GM12878 (cell line): Measurements from ENCODE around the gene PRKCE. TPM values are rescaled to one million over a fixed set of nuclear protein-coding genes. Genes with fewer than 3 reads are reported as not detected.
A peak's percentile ranks its signal among the peaks of the same experiment; 100 is the strongest.

Experiments used
- ATAC-seq: fragments of 200-7000 bp; cut with Tn5 transposase; 3 replicates; pipeline ENCODE4 v1.9.1; 2020; ENCODE audit warnings: mild to moderate bottlenecking, moderate library complexity
- BruUV-seq: library from RNA; stranded (reverse); fragments of 400-500 nt; replicated peaks from 2 replicates; lab custom pipeline; 2021; lab: Mats Ljungman, UMichigan
- CTCF ChIA-PET: fragments of 300-600 bp; sonication (Branson Sonifier 250); formaldehyde crosslinking; extraction: SDS; loops from one replicate; lab custom pipeline; 2021; ENCODE audit warnings: inconsistent platforms; lab: Yijun Ruan, JAX
- POLR2A ChIA-PET: fragments of 350-600 bp; formaldehyde crosslinking; extraction: SDS; loops from one replicate; lab custom pipeline; 2021; ENCODE audit warnings: inconsistent platforms; lab: Charles Lee
- RAD21 ChIA-PET: fragments of 300-600 bp; sonication (Branson Sonifier 250); formaldehyde crosslinking; loops from one replicate; lab custom pipeline; 2023; ENCODE audit warnings: antibody characterized with exemption; ENCODE audit not compliant: unreplicated experiment; lab: Charles Lee
- SMC1A ChIA-PET: fragments of 300-600 bp; sonication (Branson Sonifier 250); formaldehyde crosslinking; loops from one replicate; lab custom pipeline; 2023; ENCODE audit not compliant: unreplicated experiment, uncharacterized antibody; lab: Charles Lee
- DNase-seq: peaks from one replicate; pipeline ENCODE4 v3.0.0-alpha.2; 2011; ENCODE audit warnings: low read depth, low spot score
- FAIRE-seq: peaks from 3 replicates; lab custom pipeline; 2011; peaks lifted over from hg19 to GRCh38; lab: Jason Lieb, UNC
- H2AFZ ChIP-seq: 2 replicates; pipeline ENCODE4 v1.6.0; 2011; ENCODE audit warnings: low read depth, low read length, control low read depth; ENCODE audit not compliant: control insufficient read depth
- H3K27ac ChIP-seq: 2 replicates; pipeline ENCODE4 v1.5.1; 2011; ENCODE audit warnings: control low read depth; ENCODE audit not compliant: control insufficient read depth, insufficient read depth
- H3K27me3 ChIP-seq, 2 experiments: replicated peaks in 1 of 2; 2 replicates each; pipeline versions ENCODE4 v1.6.0 to v1.6.1; 2011; ENCODE audit warnings: low read length in 1 of 2; ENCODE audit not compliant: control insufficient read depth in 2 of 2, insufficient read depth in 2 of 2
- H3K36me3 ChIP-seq, 2 experiments: 2 replicates each; pipeline ENCODE4 v1.5.1; 2011; ENCODE audit warnings: low read length in 1 of 2; ENCODE audit not compliant: control insufficient read depth in 2 of 2, insufficient read depth in 2 of 2
- H3K4me1 ChIP-seq: 2 replicates; pipeline ENCODE4 v1.6.1; 2011; ENCODE audit warnings: mild to moderate bottlenecking, low read length, moderate library complexity, mixed read lengths; ENCODE audit not compliant: control insufficient read depth, insufficient read depth
- H3K4me2 ChIP-seq: 2 replicates; pipeline ENCODE4 v1.6.0; 2011; ENCODE audit warnings: control low read depth; ENCODE audit not compliant: control insufficient read depth, insufficient read depth
- H3K4me3 ChIP-seq: fragments of 200-600 bp; sonication (generic); 2 replicates; pipeline ENCODE4 v1.5.1; 2016
- H3K79me2 ChIP-seq: 2 replicates; pipeline ENCODE4 v1.6.0; 2011; ENCODE audit warnings: low read length; ENCODE audit not compliant: control insufficient read depth, insufficient read depth
- H3K9ac ChIP-seq: 2 replicates; pipeline ENCODE4 v1.8.0; 2011; ENCODE audit warnings: low read length, control low read depth, mixed read lengths; ENCODE audit not compliant: control insufficient read depth, insufficient read depth
- H3K9me3 ChIP-seq: replicated peaks from 3 replicates; pipeline ENCODE4 v1.5.1; 2011; ENCODE audit warnings: mild to moderate bottlenecking, low read length; ENCODE audit not compliant: control insufficient read depth, insufficient read depth
- H4K20me1 ChIP-seq: 2 replicates; pipeline ENCODE4 v1.6.0; 2011; ENCODE audit not compliant: control insufficient read depth, insufficient read depth
- BHLHE40 ChIP-seq, 2 experiments: fragments of 450-650 bp in 1 of 2; IDR thresholded peaks; 2 replicates each; pipeline ENCODE4 v1.6.1; 2011 to 2017; ENCODE audit warnings: low read depth in 2 of 2, borderline replicate concordance in 1 of 2, improper control_type of control experiment in 1 of 2, low read length in 1 of 2, mild to moderate bottlenecking in 1 of 2
- CHD1 ChIP-seq: IDR thresholded peaks from 2 replicates; pipeline ENCODE4 v1.6.1; 2012; ENCODE audit warnings: low read depth, low read length, improper control_type of control experiment
- CHD2 ChIP-seq: IDR thresholded peaks from 2 replicates; pipeline ENCODE4 v1.6.1; 2011; ENCODE audit warnings: low read depth, low read length, improper control_type of control experiment, borderline replicate concordance
- GABPA ChIP-seq: IDR thresholded peaks from 2 replicates; pipeline ENCODE4 v1.6.1; 2014; ENCODE audit warnings: antibody characterized with exemption, low read depth, mild to moderate bottlenecking, inconsistent platforms
- IKZF1 ChIP-seq: fragments of 450-650 bp; conservative IDR thresholded peaks from 2 replicates; pipeline ENCODE4 v1.6.1; 2017; ENCODE audit warnings: antibody characterized with exemption, mild to moderate bottlenecking
- IKZF2 ChIP-seq, 2 experiments: fragments of 450-650 bp; IDR thresholded peaks; 2 replicates each; pipeline ENCODE4 v1.6.1; 2017; ENCODE audit warnings: mild to moderate bottlenecking in 2 of 2, moderate library complexity in 2 of 2
- NR2C1 ChIP-seq: fragments of 450-650 bp; IDR thresholded peaks from 2 replicates; pipeline ENCODE4 v1.6.1; 2017; ENCODE audit warnings: antibody characterized with exemption, mild to moderate bottlenecking, moderate library complexity
- RUNX3 ChIP-seq: IDR thresholded peaks from 2 replicates; pipeline ENCODE4 v1.6.1; 2012; ENCODE audit warnings: low read length, inconsistent platforms
- SMAD1 ChIP-seq: fragments of 450-650 bp; IDR thresholded peaks from 2 replicates; pipeline ENCODE4 v1.6.1; 2018; ENCODE audit warnings: mild to moderate bottlenecking, low read depth; ENCODE audit not compliant: partially characterized antibody
- SMC3 ChIP-seq: IDR thresholded peaks from 2 replicates; pipeline ENCODE4 v1.6.1; 2011; ENCODE audit warnings: low read length, improper control_type of control experiment, borderline replicate concordance
- SPI1 ChIP-seq: IDR thresholded peaks from 2 replicates; pipeline ENCODE4 v1.6.1; 2011; ENCODE audit warnings: low read depth, mild to moderate bottlenecking, low read length, moderate library complexity, borderline replicate concordance; ENCODE audit not compliant: insufficient read depth
- STAT1 ChIP-seq: fragments of 450-650 bp; conservative IDR thresholded peaks from 2 replicates; pipeline ENCODE4 v1.6.1; 2014; ENCODE audit warnings: antibody characterized with exemption, mild to moderate bottlenecking
- ZNF622 ChIP-seq: fragments of 450-650 bp; IDR thresholded peaks from 2 replicates; pipeline ENCODE4 v1.6.1; 2017; ENCODE audit warnings: mild to moderate bottlenecking, inconsistent platforms
- WGBS: methylation state at CpG from one replicate; pipeline ENCODE4 v1.1.6; 2016; ENCODE audit warnings: low lambda C conversion rate; ENCODE audit not compliant: insufficient replicate concordance, insufficient coverage; ENCODE audit errors: missing lambda C conversion rate; 5-methylcytosine and 5-hydroxymethylcytosine counted together
- in situ Hi-C: fragments of 300-500 bp; cut with MboI; formaldehyde crosslinking; loops from 9 replicates; pipeline ENCODE4 v1.14.3; 2018; ENCODE audit warnings: mixed read lengths
- intact Hi-C: fragments of 100-400 bp; cut with micrococcal nuclease; formaldehyde crosslinking; loops from one replicate; pipeline ENCODE4 v1.14.2; 2022; ENCODE audit not compliant: unreplicated experiment
- polyA plus RNA-seq, 11 experiments: library from polyadenylated mRNA; depleted of rRNA in 4 of 11; unstranded in 6 of 11; stranded (reverse) in 5 of 11; fragments of >200 nt; fragmentation: Nextera tagmentation in 4 of 11; fragmentation: Illumina TruSeq in 1 of 11; extraction: Ambion mirVana in 4 of 11; extraction: Trizol in 1 of 11; gene quantifications; 1 replicate in 1 of 11; 2 replicates in 10 of 11; pipeline versions ENCODE4 v1.2.1 to v1.2.3, GENCODE V29; 2011 to 2016; ENCODE audit warnings: inconsistent platforms in 2 of 11, missing spikeins in 2 of 11, low read depth in 1 of 11
- total RNA-seq, 4 experiments: library from RNA; depleted of rRNA in 3 of 4; stranded (reverse); fragments of >200 nt in 3 of 4; fragmentation: Illumina TruSeq in 1 of 4; extraction: Trizol in 1 of 4; gene quantifications; 2 replicates each; pipeline versions ENCODE4 v1.2.1 to v1.2.3, GENCODE V29; 2013 to 2021
- TF ChIP-seq, protein P1 (sequence below): fragments of 450-650 bp; IDR thresholded peaks from 2 replicates; pipeline ENCODE4 v1.6.1; 2014; ENCODE audit warnings: mild to moderate bottlenecking
- TF ChIP-seq, protein P2 (sequence below): fragments of 450-650 bp; IDR thresholded peaks from 2 replicates; pipeline ENCODE4 v1.6.1; 2017; ENCODE audit warnings: antibody characterized with exemption, mild to moderate bottlenecking, moderate library complexity

The PRKCE gene
- total and polyA plus RNA-seq, 10 of the 15 experiments (the other 5 are each of a cell fraction or from before 2014, with no cell fraction given) = 2.6 to 28.2 (median 11.3) TPM

DNA sequence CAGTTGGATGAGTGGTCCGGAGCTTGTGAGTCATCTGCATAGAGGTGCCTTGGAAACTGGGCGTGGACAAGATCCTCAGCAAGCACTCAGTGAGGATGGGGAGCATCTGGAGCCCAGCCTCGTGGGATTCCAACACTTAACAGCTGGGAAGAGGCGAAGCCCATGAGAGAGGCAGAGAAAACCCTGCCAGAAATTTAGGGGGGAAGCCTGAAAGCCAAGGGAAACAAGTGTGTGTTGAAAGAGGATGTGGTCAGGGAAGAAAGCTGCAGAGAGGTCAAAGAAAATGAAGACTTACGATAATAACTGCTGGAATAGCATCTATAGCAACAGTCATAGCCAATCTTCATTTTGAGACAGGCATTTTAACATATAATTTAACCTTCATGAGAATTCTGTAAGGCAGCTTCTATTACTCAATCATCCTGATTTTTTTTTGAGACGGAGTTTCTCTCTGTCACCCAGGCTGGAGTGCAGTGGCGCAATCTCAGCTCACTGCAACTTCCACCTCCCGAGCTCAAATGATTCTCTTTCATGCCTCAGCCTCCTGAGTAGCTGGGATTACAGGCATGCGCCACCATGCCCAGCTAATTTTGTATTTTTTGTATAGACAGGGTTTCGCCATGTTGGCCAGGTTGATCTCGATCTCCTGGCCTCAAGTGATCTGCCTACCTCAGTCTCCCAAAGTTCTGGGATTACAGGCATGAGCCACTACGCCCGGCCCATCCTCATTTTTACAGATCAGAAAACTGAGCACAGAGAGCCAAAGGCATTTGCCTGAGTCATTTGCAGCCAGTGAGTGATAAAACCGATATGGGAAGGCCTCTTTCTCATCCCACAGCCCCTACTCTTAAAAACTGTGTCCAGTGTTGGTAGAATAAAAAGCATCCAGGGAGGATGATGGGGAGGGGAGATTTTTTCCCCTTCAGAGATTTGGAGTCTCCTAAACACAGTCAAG is 431.3 kb downstream of the PRKCE start:
- BruUV-seq = no TSS peak
- RAD21 ChIA-PET = interaction anchor here (0.7 to 1.9 kb wide), 3 partner anchors 20 to 158 kb away, joined by 3 to 5 read pairs (median 4); no protein-coding TSS in a partner anchor
- SMC1A ChIA-PET = interaction anchor here (1.0 to 7.7 kb wide), 8 partner anchors 10 to 147 kb away, joined by 3 to 82 read pairs (median 10); no protein-coding TSS in a partner anchor
- Histone ChIP-seq H3K36me3 (peaks cover 0 to 2% of the 10 kb centered on the region in 2 experiments; a peak in 2 of 4 replicates), H3K27me3 (no peaks in the 10 kb centered on the region), H3K27ac (no peak overlapping the region), H3K4me2 (no peak overlapping the region), H3K4me3 (no peak overlapping the region), H3K9ac (no peak overlapping the region), H3K79me2 (no peaks in the 10 kb centered on the region), H4K20me1 (no peaks in the 10 kb centered on the region), H3K4me1 (0 out of 2 replicates have a peak, but pooled peaks cover 3% of the 10 kb centered on the region), H2AFZ (no peak overlapping the region), H3K9me3 (no peaks in the 10 kb centered on the region)
- no peak for TF ChIP-seq SMAD1
- TF ChIP-seq, protein P1, sequence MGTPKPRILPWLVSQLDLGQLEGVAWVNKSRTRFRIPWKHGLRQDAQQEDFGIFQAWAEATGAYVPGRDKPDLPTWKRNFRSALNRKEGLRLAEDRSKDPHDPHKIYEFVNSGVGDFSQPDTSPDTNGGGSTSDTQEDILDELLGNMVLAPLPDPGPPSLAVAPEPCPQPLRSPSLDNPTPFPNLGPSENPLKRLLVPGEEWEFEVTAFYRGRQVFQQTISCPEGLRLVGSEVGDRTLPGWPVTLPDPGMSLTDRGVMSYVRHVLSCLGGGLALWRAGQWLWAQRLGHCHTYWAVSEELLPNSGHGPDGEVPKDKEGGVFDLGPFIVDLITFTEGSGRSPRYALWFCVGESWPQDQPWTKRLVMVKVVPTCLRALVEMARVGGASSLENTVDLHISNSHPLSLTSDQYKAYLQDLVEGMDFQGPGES = no peak
- TF ChIP-seq GABPA = no peak
- no peak for TF ChIP-seq ZNF622
- TF ChIP-seq CHD1 = no peak
- no peak for TF ChIP-seq STAT1
- 0 out of 2 replicates have a peak, but pooled peaks have one; percentile 14 for TF ChIP-seq IKZF1
- peak; percentile 32 for TF ChIP-seq RUNX3
- TF ChIP-seq CHD2 = no peak
- 0 out of 4 replicates have a peak, but pooled peaks of 1 of the 2 experiments have one; percentile 16 for TF ChIP-seq IKZF2 (IDR thresholded peaks at IDR 0.05)
- TF ChIP-seq NR2C1 = no peak
- TF ChIP-seq SMC3 = no peak
- 0 out of 2 replicates have a peak, but pooled peaks have one; percentile 8 for TF ChIP-seq SPI1
- TF ChIP-seq, protein P2, sequence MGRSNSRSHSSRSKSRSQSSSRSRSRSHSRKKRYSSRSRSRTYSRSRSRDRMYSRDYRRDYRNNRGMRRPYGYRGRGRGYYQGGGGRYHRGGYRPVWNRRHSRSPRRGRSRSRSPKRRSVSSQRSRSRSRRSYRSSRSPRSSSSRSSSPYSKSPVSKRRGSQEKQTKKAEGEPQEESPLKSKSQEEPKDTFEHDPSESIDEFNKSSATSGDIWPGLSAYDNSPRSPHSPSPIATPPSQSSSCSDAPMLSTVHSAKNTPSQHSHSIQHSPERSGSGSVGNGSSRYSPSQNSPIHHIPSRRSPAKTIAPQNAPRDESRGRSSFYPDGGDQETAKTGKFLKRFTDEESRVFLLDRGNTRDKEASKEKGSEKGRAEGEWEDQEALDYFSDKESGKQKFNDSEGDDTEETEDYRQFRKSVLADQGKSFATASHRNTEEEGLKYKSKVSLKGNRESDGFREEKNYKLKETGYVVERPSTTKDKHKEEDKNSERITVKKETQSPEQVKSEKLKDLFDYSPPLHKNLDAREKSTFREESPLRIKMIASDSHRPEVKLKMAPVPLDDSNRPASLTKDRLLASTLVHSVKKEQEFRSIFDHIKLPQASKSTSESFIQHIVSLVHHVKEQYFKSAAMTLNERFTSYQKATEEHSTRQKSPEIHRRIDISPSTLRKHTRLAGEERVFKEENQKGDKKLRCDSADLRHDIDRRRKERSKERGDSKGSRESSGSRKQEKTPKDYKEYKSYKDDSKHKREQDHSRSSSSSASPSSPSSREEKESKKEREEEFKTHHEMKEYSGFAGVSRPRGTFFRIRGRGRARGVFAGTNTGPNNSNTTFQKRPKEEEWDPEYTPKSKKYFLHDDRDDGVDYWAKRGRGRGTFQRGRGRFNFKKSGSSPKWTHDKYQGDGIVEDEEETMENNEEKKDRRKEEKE = no peak
- no peak for TF ChIP-seq BHLHE40 (IDR thresholded peaks at IDR 0.05; ENCODE audit: borderline replicate concordance in 1 of 2, low read depth in 2 of 2, low read length in 1 of 2)
- DNase-seq (no peak), ATAC-seq (no peak), FAIRE-seq (no peak)
- CTCF ChIA-PET = interaction anchor here (0.9 to 6.8 kb wide), 4 partner anchors 10 to 147 kb away, joined by 3 to 56 read pairs (median 24); no protein-coding TSS in a partner anchor
- in situ Hi-C loops = no loop called here
- POLR2A ChIA-PET = interaction anchor here (0.9 kb wide), 1 partner anchor 9 kb away, joined by 3 read pairs; no protein-coding TSS in a partner anchor
- WGBS = 62% methylated on average over 14 of the region's 14 CpGs
- intact Hi-C loops = no loop called here
